Measurements from ENCODE around the gene SCMH1.
"Not testable (repeated sequence)": the region's sequence is repeated elsewhere in the genome, so short reads cannot be mapped to it uniquely, and the experiment has no call there.

Gene SCMH1

DNA sequence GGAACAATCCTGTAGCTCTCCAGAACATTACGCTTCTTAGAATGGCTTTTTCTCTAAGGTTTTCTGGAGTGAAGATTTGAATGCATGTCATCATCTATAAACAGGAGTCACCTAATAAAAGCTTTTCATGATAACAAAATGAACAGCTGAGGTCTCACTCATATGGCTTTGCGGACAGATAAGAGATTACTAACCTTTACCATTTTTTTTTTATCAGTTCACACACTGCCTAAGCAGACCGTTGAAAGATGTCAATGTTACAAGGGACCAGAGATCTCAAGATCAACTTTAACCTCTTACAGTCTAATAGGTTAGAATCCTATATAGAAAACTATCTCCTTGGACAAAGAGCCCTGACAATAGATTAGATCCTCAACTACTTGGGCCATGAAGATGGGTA lies 41.4 kb downstream of the SCMH1 start:
- DNase-seq = no peak

DNA sequence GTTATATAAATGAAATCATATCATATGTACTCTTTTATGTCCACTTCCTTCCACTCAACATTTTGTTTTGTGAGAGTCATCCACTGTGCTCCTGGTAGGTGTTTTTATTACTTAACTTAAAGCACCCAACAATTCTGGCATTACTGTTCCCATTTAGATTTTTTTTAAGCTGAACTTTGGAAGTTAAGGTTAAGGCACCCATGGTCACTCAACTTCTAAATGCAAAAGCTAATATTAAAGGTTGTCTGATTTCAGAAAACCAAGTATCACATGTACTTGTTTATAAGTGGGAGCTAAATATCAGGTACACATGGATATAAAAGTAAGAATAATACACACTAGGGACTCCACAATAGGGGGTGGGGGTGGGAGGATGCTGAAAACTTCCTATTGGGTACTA lies 42.7 kb downstream of the SCMH1 start:
- DNase-seq = no peak

DNA sequence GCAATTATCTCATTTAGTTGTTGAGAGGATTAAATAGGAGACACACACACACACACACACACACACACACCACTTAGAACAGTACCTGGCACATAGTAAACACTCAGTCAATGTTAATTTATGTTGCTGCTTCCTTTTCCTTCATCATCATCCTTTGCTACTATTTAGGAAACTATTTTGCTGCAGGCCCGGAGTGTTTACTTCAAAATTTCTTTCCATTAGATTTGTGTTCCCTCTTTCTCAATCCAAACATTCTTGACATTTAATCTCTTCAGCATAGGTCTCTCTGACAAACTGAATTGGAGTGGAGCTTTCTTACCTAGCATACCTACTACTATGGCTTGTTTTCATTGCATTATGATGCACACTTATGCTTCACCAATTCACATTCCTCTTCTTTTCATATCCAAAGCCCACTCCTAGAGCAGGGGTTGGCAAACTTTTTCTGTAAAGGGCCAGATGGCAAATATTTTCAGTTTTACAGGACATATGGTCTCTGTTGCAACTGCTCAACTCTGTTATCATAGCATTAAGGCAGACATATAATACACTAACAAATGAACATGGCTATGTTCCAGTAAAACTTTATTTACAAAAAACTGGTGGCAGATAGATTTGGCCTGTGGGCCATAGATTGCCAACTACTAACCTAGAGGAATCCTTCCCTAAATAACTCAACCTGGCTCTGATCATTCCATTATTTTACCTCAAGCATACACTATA lies 49.5 kb downstream of the SCMH1 start:
- DNase-seq = no peak

DNA sequence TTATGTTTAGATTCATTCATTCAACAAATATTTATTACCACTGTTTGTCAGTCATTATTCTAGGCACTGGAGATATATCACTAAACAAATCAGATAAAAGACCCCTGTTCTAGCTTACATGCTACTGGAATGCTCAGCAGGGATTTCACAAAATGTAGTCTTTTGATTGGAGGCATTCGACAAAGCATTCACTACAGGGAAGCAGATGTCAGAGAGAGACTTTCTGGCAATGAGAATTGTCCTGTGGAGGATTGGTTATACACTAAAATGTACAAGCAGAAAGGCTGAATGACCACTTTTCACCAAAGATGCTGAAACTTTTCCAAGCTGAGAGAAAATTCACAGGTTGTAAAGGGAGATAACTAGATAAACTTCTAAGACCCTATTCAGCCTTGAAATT lies 57.7 kb downstream of the SCMH1 start:
- no peak for DNase-seq

DNA sequence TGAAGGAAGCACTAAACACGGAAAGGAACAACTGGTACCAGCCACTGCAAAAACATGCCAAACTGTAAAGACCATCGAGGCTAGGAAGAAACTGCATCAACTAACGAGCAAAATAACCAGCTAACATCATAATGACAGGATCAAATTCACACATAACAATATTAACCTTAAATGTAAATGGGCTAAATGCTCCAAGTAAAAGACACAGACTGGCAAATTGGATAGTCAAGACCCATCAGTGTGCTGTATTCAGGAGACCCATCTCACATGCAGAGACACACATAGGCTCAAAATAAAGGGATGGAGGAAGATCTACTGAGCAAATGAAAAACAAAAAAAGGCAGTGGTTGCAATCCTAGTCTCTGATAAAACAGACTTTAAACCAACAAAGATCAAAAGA lies 63.9 kb downstream of the SCMH1 start:
- not testable (repeated sequence) for DNase-seq

DNA sequence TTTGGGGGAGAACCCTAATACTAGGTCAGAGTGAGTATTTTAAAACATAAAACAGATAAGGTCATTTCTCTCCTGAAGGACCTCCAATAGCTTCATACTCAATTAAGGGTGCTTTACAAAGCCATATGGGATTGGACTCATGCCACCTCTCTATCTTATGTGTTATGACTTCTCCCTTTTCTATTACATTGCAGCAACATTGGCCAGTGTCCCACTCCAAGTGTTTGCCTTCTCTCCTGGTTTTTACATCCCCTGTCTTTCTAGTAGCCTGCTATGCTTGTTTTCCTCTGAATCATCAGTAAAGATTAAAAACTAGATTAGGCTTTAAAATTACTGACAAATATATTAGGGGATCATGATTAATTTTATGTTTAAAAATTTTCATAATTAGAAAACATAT lies 66.6 kb downstream of the SCMH1 start:
- DNase-seq = no peak

DNA sequence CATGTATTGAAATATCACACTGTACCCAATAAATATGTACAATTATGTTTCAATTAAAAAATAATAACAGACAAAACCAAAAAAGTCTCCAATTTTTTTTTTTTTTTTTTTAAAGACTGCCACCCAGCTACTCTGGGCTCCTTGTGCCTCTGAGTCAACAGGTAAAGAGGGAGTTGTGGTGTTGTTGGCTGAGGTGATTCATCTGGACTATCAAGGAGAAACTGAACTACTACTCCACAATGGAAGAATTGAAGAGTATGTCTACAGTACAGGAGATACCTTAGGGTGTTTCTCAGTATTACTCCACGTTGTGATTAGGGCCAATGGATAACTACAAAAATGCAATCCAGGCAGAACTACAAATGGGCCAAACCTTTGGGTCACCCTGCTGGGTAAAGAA lies 67.9 kb downstream of the SCMH1 start:
- no peak for DNase-seq

DNA sequence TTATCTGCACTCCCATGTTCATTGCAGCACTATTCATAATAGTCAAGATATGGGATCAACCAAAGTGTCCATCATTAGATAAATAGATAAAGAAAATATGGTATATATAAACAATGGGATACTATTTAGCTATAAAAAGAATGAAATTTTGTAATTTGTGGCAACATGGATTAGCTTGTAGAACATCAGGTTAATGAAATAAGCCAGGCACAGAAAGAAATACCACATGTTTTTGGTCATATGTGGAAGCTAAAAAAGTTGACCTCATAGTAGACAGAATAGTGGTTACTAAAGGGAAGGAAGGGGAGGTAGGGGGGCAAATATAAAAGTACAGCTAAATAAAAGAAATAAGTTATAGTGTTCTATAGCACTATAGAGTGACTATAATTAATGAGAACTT lies 68.5 kb downstream of the SCMH1 start:
- DNase-seq = no peak

DNA sequence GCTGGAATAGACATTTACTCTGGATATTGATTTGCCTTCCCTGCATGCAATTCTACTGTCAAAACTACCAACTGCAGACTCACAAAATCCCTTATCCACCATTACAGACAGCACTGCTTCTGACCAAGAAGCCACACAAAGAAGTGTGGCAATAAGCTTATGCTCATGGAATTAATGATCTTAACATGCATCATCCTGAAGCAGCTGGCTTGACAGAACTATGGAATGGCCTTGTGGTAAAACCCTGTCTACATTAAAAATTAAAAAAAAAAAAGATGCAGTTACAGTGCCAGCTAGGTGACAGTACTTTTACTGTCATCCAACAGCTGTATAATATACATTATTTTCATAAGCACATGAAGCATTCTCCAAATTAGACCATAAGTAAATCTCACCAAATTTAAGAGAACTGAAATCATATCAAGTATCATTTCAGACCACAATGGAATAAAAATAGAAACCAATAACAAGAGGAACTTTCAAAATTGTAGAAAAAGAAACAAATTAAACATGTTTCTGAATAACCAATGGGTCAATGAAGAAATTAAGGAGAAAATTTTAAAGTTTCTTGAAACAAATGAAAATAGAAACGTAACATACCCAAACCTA lies 70.7 kb downstream of the SCMH1 start:
- DNase-seq = no peak

DNA sequence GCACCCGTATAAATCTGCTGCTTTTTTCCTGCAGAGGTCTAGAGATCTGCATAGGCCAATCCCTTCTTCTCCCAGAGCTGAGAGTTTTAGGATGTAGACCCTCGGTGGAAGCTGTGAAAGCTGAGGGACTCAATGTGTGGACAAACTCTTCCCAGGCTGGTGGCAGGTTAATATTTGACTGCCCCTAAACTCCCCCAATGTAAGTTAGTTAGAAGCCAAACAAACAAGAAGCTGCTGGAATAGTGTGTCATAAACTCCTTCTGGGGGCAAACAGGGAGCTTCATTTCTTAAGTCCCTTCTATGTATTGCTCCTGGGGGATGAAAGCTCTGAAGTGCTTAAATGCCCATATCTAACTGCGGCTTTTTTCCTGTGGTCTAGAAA lies 72.3 kb downstream of the SCMH1 start:
- DNase-seq = no peak

DNA sequence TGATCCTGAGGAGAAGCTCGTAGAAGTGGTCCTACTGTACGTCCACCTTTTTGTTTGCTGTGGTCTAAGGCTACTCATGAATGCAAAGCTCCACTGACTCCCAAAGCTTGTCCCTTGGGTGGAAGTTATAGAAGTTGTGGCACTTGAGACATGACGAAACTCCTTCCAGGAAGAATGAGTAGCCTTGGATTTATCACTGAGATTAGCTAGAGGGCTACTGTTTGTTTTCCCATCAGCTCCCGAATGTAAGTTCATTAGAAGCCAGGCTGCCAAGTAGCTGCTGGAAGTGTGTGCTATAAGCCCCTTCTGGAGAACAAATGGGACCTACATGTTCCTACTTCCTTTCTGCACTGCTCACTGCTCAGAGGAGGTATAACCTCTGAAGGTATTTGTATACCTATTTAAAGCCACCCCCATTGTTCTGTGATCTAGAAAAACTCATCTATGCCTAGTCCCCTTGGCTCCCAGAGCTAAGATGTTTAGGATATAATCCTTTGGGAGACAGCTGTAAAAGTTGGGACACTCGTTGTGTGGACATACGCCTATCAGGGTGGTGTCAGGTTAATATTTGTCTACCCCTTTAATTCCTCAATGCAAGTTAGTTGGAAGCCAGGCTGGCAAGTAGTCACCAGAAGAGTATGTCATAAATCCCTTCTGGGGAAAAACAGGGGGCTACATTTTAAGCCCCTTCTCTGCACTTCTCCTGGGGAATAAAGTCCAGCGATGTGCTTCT lies 72.9 kb downstream of the SCMH1 start:
- DNase-seq = no peak

DNA sequence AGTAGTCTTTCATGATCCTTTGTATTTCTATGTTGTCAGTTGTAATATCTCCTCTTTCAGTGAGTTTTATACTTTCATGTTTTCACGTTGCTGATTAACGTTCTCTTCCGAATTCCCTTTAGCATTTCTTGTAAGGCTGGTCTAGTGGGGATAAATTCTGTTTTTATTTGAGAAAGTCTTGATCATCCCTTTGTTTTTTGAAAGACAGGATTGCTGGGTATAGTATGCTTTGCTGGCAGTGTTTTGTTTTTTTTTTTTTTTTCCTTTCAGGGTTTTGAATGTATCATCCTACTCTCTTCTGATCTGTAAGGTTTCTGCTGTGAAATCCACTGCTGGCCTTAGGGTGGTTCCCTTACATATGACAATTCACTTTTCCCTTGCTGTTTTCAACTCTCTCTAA lies 74.4 kb downstream of the SCMH1 start:
- no peak for DNase-seq

DNA sequence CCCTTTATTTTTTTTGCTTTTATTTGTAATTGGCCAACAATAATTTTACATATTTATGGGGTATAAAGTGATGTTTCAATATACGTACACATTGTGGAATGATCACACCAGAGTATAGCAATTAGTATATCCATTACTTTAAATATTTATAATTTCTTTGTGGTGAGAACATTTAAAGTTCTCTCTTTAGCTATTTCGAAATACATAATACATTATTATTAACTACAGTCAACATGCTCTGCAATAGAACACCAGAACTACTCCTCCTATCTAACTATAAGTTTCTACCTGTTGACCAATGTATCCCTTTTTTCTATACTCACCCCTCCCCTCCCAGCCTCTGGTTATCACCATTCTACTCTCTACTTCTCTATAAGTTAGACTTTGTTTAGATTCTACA lies 77.4 kb downstream of the SCMH1 start:
- no peak for DNase-seq

DNA sequence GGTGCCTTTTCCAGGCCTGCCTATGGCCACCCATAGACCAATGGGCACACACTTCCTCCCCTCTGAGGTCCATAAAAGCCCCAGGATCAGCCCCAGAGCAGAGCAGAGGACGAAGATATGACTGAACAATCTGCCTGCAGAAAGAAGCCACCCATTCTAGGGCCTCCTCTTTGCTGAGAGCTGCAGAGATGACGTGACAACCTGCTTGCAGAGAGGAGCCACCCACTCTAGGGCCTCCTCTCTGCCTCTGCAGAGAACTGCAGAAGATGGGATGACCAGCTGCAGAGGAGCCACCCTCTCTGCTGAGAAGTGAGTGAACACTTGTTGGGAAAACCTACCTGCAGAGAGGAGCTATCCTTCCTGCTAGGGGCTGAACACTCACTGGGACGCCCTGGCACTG lies 79.7 kb downstream of the SCMH1 start:
- DNase-seq = no peak

DNA sequence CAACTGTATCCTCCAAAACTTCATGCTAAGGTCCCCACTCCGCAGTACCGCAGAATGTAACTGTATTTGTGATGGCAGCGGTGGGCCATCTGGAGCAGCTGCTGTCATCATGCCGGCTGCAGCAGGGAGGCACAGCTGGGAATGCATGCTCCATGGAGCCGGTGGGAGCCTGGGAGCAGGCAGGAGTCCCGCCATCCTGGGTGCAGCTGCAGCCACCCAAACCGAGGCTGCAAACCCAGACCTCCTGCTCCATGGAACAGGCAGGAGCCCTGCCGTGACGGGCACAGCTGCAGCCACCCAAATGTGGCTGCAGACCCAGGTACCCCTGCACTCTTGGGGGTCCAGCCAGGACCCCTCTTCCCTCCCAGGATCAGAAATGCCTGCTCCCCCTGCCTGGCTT lies 80.3 kb downstream of the SCMH1 start:
- DNase-seq = peak; percentile 52

DNA sequence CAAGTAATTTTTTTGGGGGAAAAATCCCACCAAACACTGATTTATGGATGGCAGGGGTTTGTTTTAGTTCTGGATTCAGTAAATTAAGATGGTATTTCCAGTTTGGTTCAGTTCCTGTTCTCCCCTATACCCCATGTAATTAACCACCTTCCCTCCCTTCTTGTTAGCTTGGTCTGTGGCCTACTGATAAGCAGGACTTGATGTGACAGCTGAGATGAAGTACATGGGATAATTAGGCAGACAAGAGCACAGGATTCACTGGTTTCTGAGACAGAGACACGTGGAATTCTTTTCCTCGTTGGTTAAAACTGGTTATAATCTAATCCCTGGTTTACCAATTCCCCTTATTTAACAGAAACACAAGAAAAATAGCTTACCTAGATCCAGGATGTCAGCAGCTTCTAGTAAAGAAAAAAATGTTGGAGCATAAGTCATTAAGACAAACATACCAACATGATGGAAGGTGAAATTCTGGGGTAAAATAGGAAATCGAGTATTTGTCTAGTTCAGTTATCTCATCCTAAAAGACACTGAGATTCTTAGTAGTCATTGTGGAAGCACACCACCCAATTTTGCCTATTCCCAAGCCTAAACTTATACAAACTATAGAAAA lies 81.5 kb downstream of the SCMH1 start:
- DNase-seq = no peak

DNA sequence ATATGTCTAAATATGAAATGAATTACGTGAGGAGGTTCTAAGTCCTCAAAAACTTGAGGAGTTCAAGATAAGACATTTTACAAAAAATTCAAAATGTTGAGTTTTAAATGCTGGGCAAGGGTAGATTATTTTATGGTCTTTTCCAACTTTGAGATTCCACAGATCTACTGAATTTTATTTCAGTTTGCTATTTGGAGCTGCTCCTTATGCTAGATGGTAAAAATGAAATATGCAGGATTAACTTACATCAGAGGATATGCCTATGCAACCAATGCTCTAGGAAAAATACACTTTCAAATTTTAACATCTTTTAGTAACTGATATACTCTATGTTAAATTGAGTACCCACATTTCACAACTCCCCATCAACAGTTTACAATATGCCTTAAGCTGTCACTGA lies 83.1 kb downstream of the SCMH1 start:
- no peak for DNase-seq

DNA sequence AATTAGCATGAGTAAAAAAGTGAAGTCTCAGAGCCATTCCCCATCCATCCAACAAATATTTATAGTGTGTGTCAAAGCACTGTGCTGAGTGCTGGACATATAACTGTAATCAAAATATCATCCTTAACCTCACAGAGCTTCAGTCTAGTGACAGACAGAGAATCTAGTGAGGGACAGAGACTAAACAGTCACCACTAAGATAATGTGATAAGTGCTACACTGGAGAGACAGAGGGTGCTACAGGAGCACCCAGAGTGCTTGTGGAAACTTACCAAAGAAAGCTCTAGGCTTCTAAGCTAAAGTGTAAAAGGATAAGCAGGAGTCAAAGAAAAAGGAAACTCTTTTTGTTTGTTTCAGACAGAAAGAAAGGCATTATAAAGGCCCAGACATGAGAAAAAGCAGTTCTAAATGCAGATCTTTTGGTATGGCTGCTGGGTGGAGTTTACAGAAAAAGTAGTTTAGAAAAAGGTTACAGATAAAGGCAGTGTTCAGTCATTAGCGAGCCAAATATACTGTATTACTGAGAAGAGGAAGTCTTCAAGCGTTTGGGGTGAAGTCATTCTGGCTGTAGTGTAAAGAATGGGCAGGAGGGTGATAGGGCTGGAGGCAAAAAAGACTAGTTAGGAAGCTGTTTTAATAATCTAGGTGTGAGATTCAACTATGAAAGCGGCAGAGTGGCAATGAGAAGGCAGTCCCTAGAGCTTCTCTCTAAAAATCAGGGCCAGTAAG lies 83.8 kb downstream of the SCMH1 start:
- no peak for DNase-seq

DNA sequence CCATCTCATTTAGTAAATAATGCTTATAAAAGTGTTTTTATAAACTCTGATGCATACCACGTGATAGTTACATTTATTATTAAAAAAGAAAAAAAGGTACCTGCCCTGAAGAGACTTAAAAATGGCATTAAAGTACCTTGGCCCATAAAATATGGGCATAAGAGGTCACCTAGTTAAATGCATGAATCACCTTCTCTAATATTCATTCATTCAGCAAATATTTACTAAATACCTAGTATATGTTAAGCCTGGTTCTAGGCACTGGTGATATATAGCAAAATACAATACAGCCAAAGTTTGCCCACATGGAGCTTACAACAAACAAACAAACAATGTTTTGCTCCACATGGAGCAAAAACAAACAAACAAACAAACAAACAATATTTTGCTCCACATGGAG lies 87.0 kb downstream of the SCMH1 start:
- no peak for DNase-seq

DNA sequence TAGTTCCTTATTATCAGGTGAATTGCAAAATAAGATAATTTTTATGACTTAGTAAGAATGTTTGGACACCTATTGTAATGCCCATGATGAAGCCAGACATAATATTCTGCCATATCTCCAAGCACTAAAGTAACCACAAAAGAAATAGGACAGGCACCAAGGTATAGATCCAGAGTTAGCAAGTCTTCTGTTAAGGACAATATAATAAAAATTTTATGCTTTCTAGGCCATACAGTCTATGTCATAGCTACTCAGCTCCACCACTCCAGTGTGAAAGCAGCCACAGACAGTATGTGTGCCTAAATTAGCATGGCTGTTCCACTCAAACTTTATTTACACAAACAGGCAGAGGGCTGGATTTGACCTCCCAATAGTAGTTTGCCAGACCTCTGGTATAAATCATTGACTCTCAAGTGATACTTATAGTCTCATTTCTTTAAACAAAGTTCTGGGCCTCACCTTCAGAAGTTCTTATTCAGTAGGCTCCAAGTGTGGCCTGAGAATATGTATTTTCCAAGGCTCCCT lies 88.3 kb downstream of the SCMH1 start:
- no peak for DNase-seq

DNA sequence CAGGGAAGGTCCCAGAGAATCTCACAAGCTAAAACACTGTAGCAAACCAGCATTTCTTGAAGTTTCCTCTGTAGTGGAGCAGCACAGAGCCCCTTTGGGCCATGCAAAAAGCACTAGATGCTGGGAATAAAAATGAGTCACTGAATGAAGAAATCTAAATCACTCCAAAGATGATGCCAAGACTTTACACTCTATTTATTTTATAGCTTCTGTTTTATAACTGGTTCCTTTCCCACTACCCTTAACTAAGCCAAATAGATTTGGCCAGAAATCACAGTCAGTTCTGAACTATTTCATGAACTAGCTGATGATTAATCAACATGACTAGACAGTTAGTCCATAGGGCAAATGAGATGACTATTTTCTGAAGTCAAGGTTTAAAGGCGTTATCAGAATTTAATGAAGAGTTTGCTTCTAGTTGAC lies 89.5 kb downstream of the SCMH1 start:
- no peak for DNase-seq

DNA sequence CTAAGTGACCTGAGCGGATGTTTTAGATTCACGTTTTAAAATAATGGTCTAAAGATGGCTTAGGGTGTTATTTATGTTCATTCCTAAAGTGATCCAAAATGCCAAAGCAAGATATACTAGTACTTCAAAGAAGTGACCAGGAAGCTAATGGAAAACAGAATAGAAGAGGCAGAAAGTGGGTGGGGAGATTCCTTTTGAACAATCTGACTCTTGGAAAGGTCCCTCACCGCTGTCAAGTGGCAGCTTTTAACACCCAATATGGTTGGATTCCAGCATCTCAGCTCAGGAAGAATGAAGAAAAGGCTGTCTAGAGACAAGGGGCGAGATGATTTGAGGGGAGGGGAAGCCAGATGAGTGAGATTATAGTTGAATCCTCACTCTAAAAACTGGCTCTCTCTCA lies 90.3 kb downstream of the SCMH1 start:
- DNase-seq = no peak

DNA sequence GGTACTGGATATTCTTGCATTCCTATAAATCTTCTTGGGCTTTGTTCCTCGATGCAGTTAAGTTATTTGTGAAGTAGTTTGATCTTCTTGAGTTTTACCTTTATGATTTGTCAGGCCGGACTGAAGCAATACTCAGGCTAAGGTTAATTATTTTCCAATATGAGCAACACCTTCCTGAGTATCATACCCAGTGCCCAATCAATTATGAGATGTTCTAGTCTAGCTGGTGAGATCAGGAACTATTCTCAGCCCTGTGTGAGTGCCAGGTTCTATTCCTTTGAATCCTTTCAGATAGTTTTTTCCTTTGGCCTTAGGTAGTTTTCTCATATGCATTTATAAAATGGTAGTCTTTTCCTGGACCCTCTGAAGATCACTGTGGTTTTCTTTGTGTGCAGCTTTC lies 92.5 kb downstream of the SCMH1 start:
- no peak for DNase-seq
